ENCODE data around the gene RPS6KA5.
"Not testable (repeated sequence)": the region's sequence is repeated elsewhere in the genome, so short reads cannot be mapped to it uniquely, and the experiment has no call there.

The RPS6KA5 gene

GRCh38 chr14:90985601-90986242 is 74.7 kb downstream of the RPS6KA5 start:
- DNase-seq (ENCODE audit: low spot score), result no peak

GRCh38 chr14:90983560-90983959 is 76.9 kb downstream of the RPS6KA5 start:
- DNase-seq (ENCODE audit: low spot score), result no peak

GRCh38 chr14:90981636-90982035 is 78.8 kb downstream of the RPS6KA5 start:
- no peak for DNase-seq (ENCODE audit: low spot score)

- not testable (repeated sequence) for DNase-seq (ENCODE audit: low spot score)
Observed at GRCh38 chr14:90980636-90981035, 79.8 kb downstream of the RPS6KA5 start.

- DNase-seq (ENCODE audit: low spot score), result peak; percentile 65
Observed at GRCh38 chr14:90979515-90979914, 80.9 kb downstream of the RPS6KA5 start.

GRCh38 chr14:90976101-90976500 is 84.3 kb downstream of the RPS6KA5 start:
- no peak for DNase-seq (ENCODE audit: low spot score)

- DNase-seq (ENCODE audit: low spot score), result no peak
Observed at GRCh38 chr14:90971687-90972086, 88.8 kb downstream of the RPS6KA5 start.

GRCh38 chr14:90970167-90970600 is 90.3 kb downstream of the RPS6KA5 start:
- DNase-seq (ENCODE audit: low spot score), result no peak

- DNase-seq (ENCODE audit: low spot score), result no peak
Observed at GRCh38 chr14:90969531-90970166, 90.8 kb downstream of the RPS6KA5 start.

GRCh38 chr14:90968025-90968424 is 92.4 kb downstream of the RPS6KA5 start:
- DNase-seq (ENCODE audit: low spot score), result no peak

- DNase-seq (ENCODE audit: low spot score), result no peak
Observed at GRCh38 chr14:90966493-90966892, 93.9 kb downstream of the RPS6KA5 start.

- no peak for DNase-seq (ENCODE audit: low spot score)
Observed at GRCh38 chr14:90965765-90966164, 94.7 kb downstream of the RPS6KA5 start.

- DNase-seq (ENCODE audit: low spot score), result no peak
Observed at GRCh38 chr14:90963343-90963742, 97.1 kb downstream of the RPS6KA5 start.

GRCh38 chr14:90962505-90963109 is 97.8 kb downstream of the RPS6KA5 start:
- no peak for DNase-seq (ENCODE audit: low spot score)

- DNase-seq (ENCODE audit: low spot score), result no peak
Observed at GRCh38 chr14:90960818-90961217, 99.6 kb downstream of the RPS6KA5 start.

- no peak for DNase-seq (ENCODE audit: low spot score)
Observed at GRCh38 chr14:90959344-90959743, 101.1 kb downstream of the RPS6KA5 start.

GRCh38 chr14:90956273-90956672 is 104.2 kb downstream of the RPS6KA5 start:
- DNase-seq (ENCODE audit: low spot score), result no peak

- DNase-seq (ENCODE audit: low spot score), result not testable (repeated sequence)
Observed at GRCh38 chr14:90953643-90954042, 106.8 kb downstream of the RPS6KA5 start.

- no peak for DNase-seq (ENCODE audit: low spot score)
Observed at GRCh38 chr14:90943367-90943766, 117.1 kb downstream of the RPS6KA5 start.

GRCh38 chr14:90942511-90942910 is 117.9 kb downstream of the RPS6KA5 start:
- DNase-seq (ENCODE audit: low spot score), result no peak

- no peak for DNase-seq (ENCODE audit: low spot score)
Observed at GRCh38 chr14:90941706-90942105, 118.7 kb downstream of the RPS6KA5 start.

GRCh38 chr14:90940318-90940962 is 120.0 kb downstream of the RPS6KA5 start:
- no peak for DNase-seq (ENCODE audit: low spot score)

GRCh38 chr14:90939252-90939795 is 121.1 kb downstream of the RPS6KA5 start:
- not testable (repeated sequence) for DNase-seq (ENCODE audit: low spot score)
